HL-60 (cell line): ENCODE results near the gene ZNF708.

Source experiments
- DNase-seq, 2 experiments: peaks; one replicate each; pipeline ENCODE4 v3.0.0-alpha.2; 2010 to 2020; ENCODE audit warnings: low read depth in 1 of 2, low spot score in 1 of 2
- H3K27ac ChIP-seq: fragments of 250-450 bp; sonication (Bioruptor Pico); replicated peaks from 2 replicates; pipeline ENCODE4 v1.5.1; 2020; ENCODE audit warnings: mild to moderate bottlenecking, moderate library complexity
- H3K27me3 ChIP-seq: fragments of 250-450 bp; sonication (Bioruptor Pico); 2 replicates; pipeline ENCODE4 v1.5.1; 2021; ENCODE audit warnings: mild to moderate bottlenecking, moderate library complexity; ENCODE audit not compliant: insufficient read depth, poor library complexity, severe bottlenecking
- H3K4me3 ChIP-seq: replicated peaks from 2 replicates; pipeline ENCODE4 v1.5.1; 2011; ENCODE audit warnings: mild to moderate bottlenecking, control low read depth, low read length; ENCODE audit not compliant: insufficient read depth
- CTCF ChIP-seq: IDR thresholded peaks from one replicate; pipeline ENCODE4 v1.5.1; 2011; ENCODE audit warnings: low read length, control low read depth, inconsistent platforms; ENCODE audit not compliant: insufficient read depth
- GABPA ChIP-seq: IDR thresholded peaks from 2 replicates; pipeline ENCODE4 v1.6.1; 2012; ENCODE audit warnings: low read depth
- POLR2AphosphoS5 ChIP-seq: IDR thresholded peaks from 2 replicates; pipeline ENCODE4 v1.6.1; 2012; ENCODE audit warnings: low read depth
- REST ChIP-seq: IDR thresholded peaks from 2 replicates; pipeline ENCODE4 v1.6.1; 2012; ENCODE audit warnings: low read depth; ENCODE audit not compliant: insufficient replicate concordance
- SPI1 ChIP-seq: IDR thresholded peaks from 2 replicates; pipeline ENCODE4 v1.6.1; 2012; ENCODE audit warnings: low read depth, mild to moderate bottlenecking, borderline replicate concordance

ZNF708 gene

GRCh38 chr19:21256722-21257121 lies 72.5 kb downstream of the ZNF708 start:
- DNase-seq, result peak in 1 of 2 experiments; percentile 3
- H3K4me3 ChIP-seq, result no peak overlapping the region
- H3K27ac ChIP-seq, result no peak overlapping the region
- H3K27me3 ChIP-seq, result no peaks in the 10 kb centered on the region
- TF ChIP-seq REST (no peak), GABPA (no peak), SPI1 (no peak), POLR2AphosphoS5 (no peak), CTCF (no peak)
